Sigmoid colon (tissue), 4 donors: ENCODE results near the gene GRHL1.
A peak's percentile ranks its signal among the peaks of the same experiment; 100 is the strongest.

Experiments
- CTCF ChIP-seq, 4 experiments: fragments of 450-650 bp in 3 of 4; fragments of 200-600 bp in 1 of 4; IDR thresholded peaks; one replicate each; pipeline ENCODE4 v1.5.1; 2016 to 2019; ENCODE audit warnings: antibody characterized with exemption in 4 of 4, mild to moderate bottlenecking in 3 of 4, moderate library complexity in 2 of 4
- EP300 ChIP-seq, 4 donors: sonication (generic); formaldehyde crosslinking; IDR thresholded peaks; one replicate each; pipeline ENCODE4 v1.6.1; 2017; ENCODE audit warnings: antibody characterized with exemption in 4 of 4
- POLR2A ChIP-seq, 2 donors: fragments of 450-650 bp; IDR thresholded peaks; one replicate each; pipeline ENCODE4 v1.6.1; 2016; ENCODE audit warnings: antibody characterized with exemption in 2 of 2, mild to moderate bottlenecking in 2 of 2, moderate library complexity in 2 of 2
- POLR2AphosphoS5 ChIP-seq, 4 donors: sonication (generic); formaldehyde crosslinking; IDR thresholded peaks; one replicate each; pipeline ENCODE4 v1.6.1; 2017; ENCODE audit warnings: antibody characterized with exemption in 4 of 4

DNA sequence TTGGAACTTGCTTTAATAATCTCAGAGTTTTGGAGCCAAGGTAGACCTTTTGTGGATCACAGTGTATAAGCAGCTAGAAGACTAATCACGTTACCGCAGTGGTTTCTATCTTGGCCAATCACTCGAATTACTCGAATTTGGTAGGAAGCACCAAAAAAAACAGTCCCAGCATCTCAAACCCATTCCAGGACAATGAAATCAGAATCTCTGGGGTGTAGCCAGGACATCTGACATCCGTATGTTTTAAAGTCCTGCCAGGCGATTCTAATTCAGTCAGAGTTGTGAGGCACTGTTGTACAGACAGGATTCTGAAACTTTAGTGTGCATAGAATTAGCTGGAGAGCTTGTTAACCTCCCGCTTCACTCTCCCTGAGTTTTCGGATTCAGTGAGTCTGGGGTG lies 30.8 kb downstream of the GRHL1 start:
- TF ChIP-seq CTCF (IDR thresholded peaks at IDR 0.05) (no peak), EP300 (IDR thresholded peaks at IDR 0.05) (no peak), POLR2AphosphoS5 (IDR thresholded peaks at IDR 0.05) (peak in 1 of 4 donors; percentile 39), POLR2A (IDR thresholded peaks at IDR 0.05) (no peak)
